SH-SY5Y (cell line): ENCODE measurements around the gene PRF1.

ENCODE experiments used
- GATA2 ChIP-seq: IDR thresholded peaks from 2 replicates; pipeline ENCODE4 v1.6.1; 2011; ENCODE audit warnings: mild to moderate bottlenecking, low read depth, low read length
- GATA3 ChIP-seq: IDR thresholded peaks from 2 replicates; pipeline ENCODE4 v1.6.1; 2011; ENCODE audit warnings: low read depth, mild to moderate bottlenecking, low read length, moderate library complexity

GRCh38 chr10:70573599-70574506, 28.7 kb downstream of the PRF1 start:
- TF ChIP-seq GATA2 (no peak), GATA3 (no peak)
